CD14-positive monocyte (primary cell): ENCODE results near the gene TBX10. TPM values are rescaled to one million over a fixed set of nuclear protein-coding genes. Genes with fewer than 3 reads are reported as not detected.
"Not testable (repeated sequence)": the region's sequence is repeated elsewhere in the genome, so short reads cannot be mapped to it uniquely, and the experiment has no call there.

Experiments
- DNase-seq, 3 donors: peaks; one replicate each; pipeline ENCODE4 v3.0.0-alpha.2; 2011 to 2022
- H2AFZ ChIP-seq: 2 replicates; pipeline ENCODE4 v1.6.0; 2012; ENCODE audit warnings: mild to moderate bottlenecking, low read depth, low read length, inconsistent platforms; ENCODE audit not compliant: insufficient read depth, poor library complexity, severe bottlenecking
- H3K27ac ChIP-seq, 2 donors: 1 replicate in 1 of 2; 2 replicates in 1 of 2; pipeline ENCODE4 v1.5.1; 2012 to 2013; ENCODE audit warnings: low read length in 2 of 2, control low read depth in 1 of 2, inconsistent platforms in 1 of 2, low read depth in 1 of 2, mild to moderate bottlenecking in 1 of 2
- H3K27me3 ChIP-seq, 2 donors: one replicate each; pipeline versions ENCODE4 v1.6.0 to v1.6.1; 2011 to 2013; ENCODE audit warnings: low read length in 2 of 2; ENCODE audit not compliant: control insufficient read depth in 2 of 2, insufficient read depth in 2 of 2
- H3K36me3 ChIP-seq, 2 donors: replicated peaks in 1 of 2; 1 replicate in 1 of 2; 2 replicates in 1 of 2; pipeline versions ENCODE4 v1.5.1 to v1.6.1; 2012 to 2013; ENCODE audit warnings: low read length in 2 of 2, control low read depth in 1 of 2, inconsistent platforms in 1 of 2, mild to moderate bottlenecking in 1 of 2; ENCODE audit not compliant: insufficient read depth in 2 of 2, control insufficient read depth in 1 of 2
- H3K4me1 ChIP-seq, 2 donors: 1 replicate in 1 of 2; 2 replicates in 1 of 2; pipeline versions ENCODE4 v1.5.1 to v1.6.1; 2012 to 2013; ENCODE audit warnings: low read length in 2 of 2, control low read depth in 1 of 2, inconsistent platforms in 1 of 2, mild to moderate bottlenecking in 1 of 2, moderate library complexity in 1 of 2; ENCODE audit not compliant: insufficient read depth in 2 of 2, control insufficient read depth in 1 of 2
- H3K4me2 ChIP-seq: replicated peaks from 2 replicates; pipeline ENCODE3; 2012; ENCODE audit warnings: low read length, moderate library complexity, mild to moderate bottlenecking; ENCODE audit not compliant: poor library complexity, severe bottlenecking; ENCODE audit errors: extremely low read depth
- H3K4me3 ChIP-seq, 3 experiments: fragments of 200-600 bp in 1 of 3; sonication (generic) in 1 of 3; replicated peaks in 1 of 3; 1 replicate in 2 of 3; 2 replicates in 1 of 3; pipeline ENCODE4 v1.5.1; 2011 to 2013; ENCODE audit warnings: low read length in 3 of 3, mild to moderate bottlenecking in 3 of 3, control low read depth in 2 of 3, low read depth in 2 of 3, inconsistent platforms in 1 of 3, moderate library complexity in 1 of 3
- H3K79me2 ChIP-seq: 2 replicates; pipeline ENCODE4 v1.6.0; 2012; ENCODE audit warnings: mild to moderate bottlenecking, control low read depth, inconsistent platforms, low read length, moderate library complexity; ENCODE audit not compliant: insufficient read depth
- H3K9ac ChIP-seq: 2 replicates; pipeline ENCODE4 v1.6.0; 2017; ENCODE audit warnings: low read length, mild to moderate bottlenecking; ENCODE audit not compliant: insufficient read depth, poor library complexity, severe bottlenecking
- H3K9me3 ChIP-seq, 2 donors: replicated peaks in 1 of 2; 1 replicate in 1 of 2; 2 replicates in 1 of 2; pipeline versions ENCODE4 v1.5.1 to v1.6.1; 2012 to 2013; ENCODE audit warnings: low read length in 2 of 2, control low read depth in 1 of 2; ENCODE audit not compliant: control insufficient read depth in 1 of 2, insufficient read depth in 1 of 2
- H4K20me1 ChIP-seq: 2 replicates; pipeline ENCODE4 v1.6.0; 2012; ENCODE audit warnings: mild to moderate bottlenecking, low read length, control low read depth, moderate library complexity; ENCODE audit not compliant: insufficient read depth
- H3K27ac Mint-ChIP-seq, 7 donors: one replicate each; pipeline ENCODE4 v1.8.0; 2020; ENCODE audit warnings: mild to moderate bottlenecking in 7 of 7, mixed read lengths in 7 of 7, moderate library complexity in 6 of 7, inconsistent platforms in 2 of 7
- H3K27me3 Mint-ChIP-seq, 3 donors: one replicate each; pipeline ENCODE4 v1.8.0; 2021 to 2022; ENCODE audit warnings: low read depth in 3 of 3, mild to moderate bottlenecking in 3 of 3, mixed read lengths in 3 of 3, moderate library complexity in 3 of 3, inconsistent platforms in 1 of 3
- H3K36me3 Mint-ChIP-seq, 2 donors: one replicate each; pipeline ENCODE4 v1.8.0; 2020; ENCODE audit warnings: mixed read lengths in 2 of 2, inconsistent platforms in 1 of 2, mild to moderate bottlenecking in 1 of 2
- H3K4me1 Mint-ChIP-seq: one replicate; pipeline ENCODE4 v1.8.0; 2020; ENCODE audit warnings: mild to moderate bottlenecking, mixed read lengths
- H3K4me3 Mint-ChIP-seq, 2 donors: one replicate each; pipeline ENCODE4 v1.8.0; 2020; ENCODE audit warnings: mild to moderate bottlenecking in 2 of 2, mixed read lengths in 2 of 2, moderate library complexity in 1 of 2
- H3K9me3 Mint-ChIP-seq, 7 donors: one replicate each; pipeline ENCODE4 v1.8.0; 2020 to 2022; ENCODE audit warnings: mixed read lengths in 7 of 7, mild to moderate bottlenecking in 6 of 7, moderate library complexity in 6 of 7, inconsistent platforms in 2 of 7
- WGBS: methylation state at CpG from one replicate; pipeline ENCODE4 v1.1.5; 2013; ENCODE audit warnings: missing lambda C conversion rate; ENCODE audit not compliant: insufficient coverage; 5-methylcytosine and 5-hydroxymethylcytosine counted together
- intact Hi-C, 2 donors: fragments of 100-400 bp; cut with micrococcal nuclease; formaldehyde crosslinking; loops; one replicate each; pipeline versions ENCODE4 v1.15.0 to v1.15.1; 2023
- polyA plus RNA-seq, 3 donors: library from polyadenylated mRNA; depleted of rRNA in 1 of 3; unstranded in 2 of 3; stranded (reverse) in 1 of 3; fragments of 300-500 nt in 2 of 3; fragments of >200 nt in 1 of 3; fragmentation: Illumina TruSeq in 2 of 3; gene quantifications; 1 replicate in 2 of 3; 2 replicates in 1 of 3; pipeline ENCODE4 v1.2.3, GENCODE V29; 2012 to 2021
- TF ChIP-seq, protein P1 (sequence below): fragments of 200-600 bp; IDR thresholded peaks from one replicate; pipeline ENCODE4 v1.8.0; 2022; ENCODE audit warnings: antibody characterized with exemption, mild to moderate bottlenecking

TBX10 gene
- polyA plus RNA-seq, 3 donors = not detected

- WGBS = 79% methylated on average over 2 of the region's 2 CpGs
- Mint-ChIP-seq H3K4me1 (peaks cover 23% of the 10 kb centered on the region), H3K27me3 (peaks cover 9 to 20% (median 9%) of the 10 kb centered on the region in 3 donors), H3K27ac (peak overlapping the region in 2 of 7 donors; percentile 35 to 38), H3K9me3 (peaks cover 2 to 6% (median 4%) of the 10 kb centered on the region in 7 donors), H3K36me3 (peaks cover 15% of the 10 kb centered on the region in 2 donors), H3K4me3 (peak overlapping the region in 1 of 2 donors; percentile 14)
- H4K20me1 ChIP-seq = no peaks in the 10 kb centered on the region
- no peak for DNase-seq
- no peaks in the 10 kb centered on the region for H3K9me3 ChIP-seq
- intact Hi-C loops = loop anchor here (5.0 kb wide), 1 partner anchor 33 kb away; no protein-coding TSS in a partner anchor
- peak overlapping the region; percentile 27 for H2AFZ ChIP-seq
- peaks cover 13% of the 10 kb centered on the region for H3K79me2 ChIP-seq
- H3K27ac ChIP-seq = no peak overlapping the region
- H3K36me3 ChIP-seq = peaks cover 15 to 17% of the 10 kb centered on the region in 2 donors
- H3K27me3 ChIP-seq = peaks cover 0 to 5% of the 10 kb centered on the region in 2 donors
- H3K9ac ChIP-seq = no peak overlapping the region
- no peak overlapping the region for H3K4me2 ChIP-seq
- no peak overlapping the region for H3K4me3 ChIP-seq
- peaks cover 21 to 29% of the 10 kb centered on the region in 2 donors for H3K4me1 ChIP-seq
- TF ChIP-seq, protein P1, sequence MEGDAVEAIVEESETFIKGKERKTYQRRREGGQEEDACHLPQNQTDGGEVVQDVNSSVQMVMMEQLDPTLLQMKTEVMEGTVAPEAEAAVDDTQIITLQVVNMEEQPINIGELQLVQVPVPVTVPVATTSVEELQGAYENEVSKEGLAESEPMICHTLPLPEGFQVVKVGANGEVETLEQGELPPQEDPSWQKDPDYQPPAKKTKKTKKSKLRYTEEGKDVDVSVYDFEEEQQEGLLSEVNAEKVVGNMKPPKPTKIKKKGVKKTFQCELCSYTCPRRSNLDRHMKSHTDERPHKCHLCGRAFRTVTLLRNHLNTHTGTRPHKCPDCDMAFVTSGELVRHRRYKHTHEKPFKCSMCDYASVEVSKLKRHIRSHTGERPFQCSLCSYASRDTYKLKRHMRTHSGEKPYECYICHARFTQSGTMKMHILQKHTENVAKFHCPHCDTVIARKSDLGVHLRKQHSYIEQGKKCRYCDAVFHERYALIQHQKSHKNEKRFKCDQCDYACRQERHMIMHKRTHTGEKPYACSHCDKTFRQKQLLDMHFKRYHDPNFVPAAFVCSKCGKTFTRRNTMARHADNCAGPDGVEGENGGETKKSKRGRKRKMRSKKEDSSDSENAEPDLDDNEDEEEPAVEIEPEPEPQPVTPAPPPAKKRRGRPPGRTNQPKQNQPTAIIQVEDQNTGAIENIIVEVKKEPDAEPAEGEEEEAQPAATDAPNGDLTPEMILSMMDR = no peak
Observed at GRCh38 chr11:67604815-67605214, 34.7 kb downstream of the TBX10 start.

GRCh38 chr11:67604119-67604518 lies 35.4 kb downstream of the TBX10 start:
- Histone ChIP-seq H2AFZ (peak overlapping the region; percentile 27), H3K79me2 (peaks cover 13% of the 10 kb centered on the region), H3K36me3 (peaks cover 9 to 10% of the 10 kb centered on the region in 2 donors), H3K4me1 (peaks cover 21 to 29% of the 10 kb centered on the region in 2 donors)
- WGBS = 100% methylated on average over 1 of the region's 4 CpGs
- H3K9ac ChIP-seq, H4K20me1 ChIP-seq, H3K9me3 ChIP-seq, H3K4me2 ChIP-seq, H3K36me3 Mint-ChIP-seq, H3K4me3 ChIP-seq, H3K27ac Mint-ChIP-seq, DNase-seq, H3K9me3 Mint-ChIP-seq, intact Hi-C loops, H3K27me3 ChIP-seq, H3K27ac ChIP-seq, H3K4me3 Mint-ChIP-seq: not testable (repeated sequence)
- Mint-ChIP-seq H3K4me1 (peaks cover 29% of the 10 kb centered on the region), H3K27me3 (peaks cover 8 to 27% (median 14%) of the 10 kb centered on the region in 3 donors)
